Renal pelvis (tissue), 4 donors: ENCODE results near the gene LIMK1. TPM values are rescaled to one million over a fixed set of nuclear protein-coding genes. Genes with fewer than 3 reads are reported as not detected.

ENCODE experiments used
- DNase-seq: peaks from one replicate; pipeline ENCODE4 v3.0.0-alpha.2; 2013
- polyA plus RNA-seq, 3 donors: library from polyadenylated mRNA; unstranded; fragments of 120-200 nt; gene quantifications; one replicate each; pipeline ENCODE4 v1.2.1, GENCODE V29; 2013; ENCODE audit not compliant: insufficient read length in 3 of 3

LIMK1 gene
- polyA plus RNA-seq, 3 donors = 21.3 to 27.6 (median 26.8) TPM

GRCh38 chr7:74051629-74052410 is 31.8 kb upstream of the LIMK1 start:
- no peak for DNase-seq

DNA sequence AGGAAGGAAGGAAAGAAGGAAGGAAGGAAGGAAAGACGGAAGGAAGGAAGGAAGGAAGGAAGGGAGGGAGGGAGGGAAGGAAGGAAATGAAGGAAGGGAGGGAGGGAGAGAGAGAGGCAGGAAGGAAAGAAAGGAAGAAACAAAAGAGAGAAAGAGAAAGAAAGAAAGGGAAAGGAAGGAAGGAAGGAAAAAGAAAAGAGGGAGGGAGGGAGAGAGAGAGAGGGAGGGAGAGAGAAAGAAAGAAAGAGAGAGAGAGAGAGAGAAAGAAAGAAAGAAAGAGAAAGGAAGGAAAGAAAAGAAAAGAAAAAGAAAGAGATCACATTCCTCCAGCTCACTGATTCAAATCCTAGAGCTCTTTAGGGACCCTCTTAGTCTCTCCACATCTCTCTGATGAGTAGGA is 31.0 kb upstream of the LIMK1 start:
- DNase-seq = no peak

GRCh38 chr7:74053589-74054186 is 29.9 kb upstream of the LIMK1 start:
- no peak for DNase-seq

GRCh38 chr7:74056096-74056915 is 27.3 kb upstream of the LIMK1 start:
- DNase-seq = no peak

DNA sequence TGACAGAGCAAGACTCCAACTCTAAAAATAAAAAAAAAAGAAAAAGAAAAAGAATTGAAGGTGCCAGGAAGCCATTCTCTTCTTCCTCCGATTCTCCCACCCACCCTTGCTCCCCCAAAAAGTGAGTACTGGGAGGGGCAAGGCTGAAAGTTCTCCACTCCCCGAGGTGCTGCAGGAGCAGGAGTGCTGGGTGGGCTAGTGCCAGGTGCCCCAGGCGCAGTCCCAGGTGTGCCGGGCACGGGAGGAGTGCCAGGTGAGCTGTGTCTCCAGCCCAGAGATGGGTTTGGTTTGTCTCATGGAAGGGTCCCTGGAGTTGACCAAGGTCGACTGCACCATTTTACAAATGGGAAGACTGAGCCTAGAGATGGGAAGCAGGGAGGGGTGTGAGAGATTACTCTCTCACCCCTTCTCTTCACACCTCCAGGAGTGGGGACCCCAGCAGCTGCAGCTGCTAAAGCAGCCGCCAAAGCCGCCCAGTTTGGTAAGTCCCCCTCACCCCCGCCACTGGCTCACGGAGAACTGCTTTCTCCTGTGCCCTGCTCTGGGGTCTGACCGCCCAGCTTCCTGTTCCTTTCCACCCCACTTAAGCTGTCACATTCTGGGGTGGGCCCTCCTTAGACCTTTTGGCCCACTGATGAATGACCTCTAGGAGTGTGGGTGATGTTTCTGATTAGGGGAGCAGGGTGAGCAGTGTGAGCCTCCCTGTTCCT is 26.2 kb upstream of the LIMK1 start:
- DNase-seq = no peak

GRCh38 chr7:74057987-74058386 is 25.6 kb upstream of the LIMK1 start:
- DNase-seq = no peak

DNA sequence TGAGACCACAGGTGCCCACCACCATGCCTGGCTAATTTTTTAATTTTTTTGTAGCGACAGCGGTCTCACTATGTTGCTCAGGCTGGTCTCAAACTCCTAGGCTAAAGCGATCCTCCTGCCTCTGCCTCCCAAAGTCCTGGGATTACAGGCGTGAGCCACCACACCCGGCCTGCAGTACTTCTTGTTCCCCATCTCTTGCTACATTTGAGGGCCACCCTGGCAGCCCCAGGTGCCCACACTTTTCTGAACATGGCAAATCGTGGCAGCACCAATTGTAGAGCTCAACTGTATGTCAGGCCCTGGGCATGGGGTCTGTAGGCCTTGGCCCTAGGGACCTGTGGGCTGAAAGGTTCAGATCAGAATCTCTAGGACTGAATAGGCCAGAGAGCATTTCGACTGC is 25.1 kb upstream of the LIMK1 start:
- no peak for DNase-seq

- no peak for DNase-seq
Measured at GRCh38 chr7:74059037-74059436, 24.6 kb upstream of the LIMK1 start.

DNA sequence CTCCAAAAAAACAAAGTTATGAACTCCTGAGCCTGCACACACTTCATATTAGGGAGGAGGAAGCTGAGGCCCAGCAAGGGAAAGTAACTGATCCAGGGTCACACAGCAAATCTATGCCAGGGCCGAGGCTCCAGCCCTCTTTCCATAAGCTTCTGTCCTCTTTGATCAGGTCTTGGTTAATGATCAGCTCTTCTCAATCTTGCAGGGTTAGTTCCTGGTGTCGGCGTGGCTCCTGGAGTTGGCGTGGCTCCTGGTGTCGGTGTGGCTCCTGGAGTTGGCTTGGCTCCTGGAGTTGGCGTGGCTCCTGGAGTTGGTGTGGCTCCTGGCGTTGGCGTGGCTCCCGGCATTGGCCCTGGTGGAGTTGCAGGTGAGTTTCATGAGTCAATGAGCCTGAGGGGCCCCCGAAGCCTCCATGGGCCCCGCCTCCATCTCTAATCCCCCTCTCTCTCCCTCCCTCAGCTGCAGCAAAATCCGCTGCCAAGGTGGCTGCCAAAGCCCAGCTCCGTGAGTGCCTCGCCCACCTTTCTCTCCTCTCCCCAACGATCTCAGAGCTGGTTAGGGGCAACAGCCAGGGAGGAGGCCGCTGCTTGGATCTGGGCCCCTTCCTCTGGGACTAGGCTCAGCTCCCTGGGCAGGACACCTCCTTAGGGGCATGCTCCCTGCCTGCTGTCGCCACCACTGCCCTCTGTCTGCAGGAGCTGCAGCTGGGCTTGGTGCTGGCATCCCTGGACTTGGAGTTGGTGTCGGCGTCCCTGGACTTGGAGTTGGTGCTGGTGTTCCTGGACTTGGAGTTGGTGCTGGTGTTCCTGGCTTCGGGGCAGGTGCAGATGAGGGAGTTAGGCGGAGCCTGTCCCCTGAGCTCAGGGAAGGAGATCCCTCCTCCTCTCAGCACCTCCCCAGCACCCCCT is 23.7 kb upstream of the LIMK1 start:
- no peak for DNase-seq

DNA sequence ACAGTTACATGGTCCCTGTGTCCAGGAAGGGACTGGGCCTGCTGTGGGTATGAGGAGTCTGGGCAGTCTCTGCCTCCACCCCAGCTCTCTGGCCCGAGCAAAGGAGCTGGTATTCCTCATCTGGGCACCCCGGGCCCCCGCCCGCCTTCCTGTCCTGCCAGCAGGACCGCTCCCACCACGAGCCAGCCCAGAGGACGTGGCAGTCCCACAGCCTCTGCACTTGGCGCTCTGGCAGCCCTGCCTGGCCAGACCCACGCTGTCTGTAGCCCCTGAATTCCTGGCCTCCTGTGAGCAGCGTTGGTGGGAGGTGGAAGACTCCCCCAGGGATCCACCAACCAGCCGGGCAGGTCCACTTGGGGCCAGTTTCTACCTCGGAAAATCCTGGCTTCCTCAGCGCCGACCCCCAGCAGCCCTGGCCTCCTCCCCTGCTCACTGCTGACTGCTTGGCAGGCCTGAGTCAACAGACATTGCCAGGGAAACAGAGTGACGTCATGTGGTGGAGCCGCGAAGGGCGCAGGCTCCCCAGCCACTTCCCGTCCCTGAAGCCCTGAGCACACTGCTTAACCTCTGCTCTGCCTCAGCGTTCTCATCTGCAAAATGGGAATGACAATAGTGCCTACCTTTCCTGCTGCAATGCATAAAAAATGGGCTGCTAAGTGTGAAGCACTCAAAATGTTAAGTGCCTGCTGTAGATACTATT is 21.6 kb upstream of the LIMK1 start:
- peak; percentile 50 for DNase-seq

- no peak for DNase-seq
Measured at GRCh38 chr7:74063223-74063641, 20.4 kb upstream of the LIMK1 start.

GRCh38 chr7:74063646-74064045 is 20.0 kb upstream of the LIMK1 start:
- no peak for DNase-seq

DNA sequence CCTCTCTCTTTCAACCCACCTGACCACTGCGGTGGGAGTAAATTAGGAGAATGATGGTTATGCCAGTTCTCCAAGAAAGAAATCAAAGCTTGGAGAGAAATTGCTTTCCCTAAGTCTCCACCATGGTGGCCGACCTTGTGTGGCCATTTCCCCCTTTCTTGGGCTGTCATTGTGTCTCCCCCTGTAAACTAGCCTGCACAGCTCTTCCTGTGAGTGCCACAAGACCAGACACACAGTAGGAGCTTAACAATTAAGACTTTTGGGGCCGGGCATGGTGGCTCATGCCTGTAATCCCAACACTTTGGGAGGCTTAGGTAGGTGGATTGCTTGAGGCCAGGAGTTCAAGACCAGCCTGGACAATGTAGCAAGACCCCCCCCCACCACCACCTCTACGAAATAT is 18.9 kb upstream of the LIMK1 start:
- DNase-seq = no peak

DNA sequence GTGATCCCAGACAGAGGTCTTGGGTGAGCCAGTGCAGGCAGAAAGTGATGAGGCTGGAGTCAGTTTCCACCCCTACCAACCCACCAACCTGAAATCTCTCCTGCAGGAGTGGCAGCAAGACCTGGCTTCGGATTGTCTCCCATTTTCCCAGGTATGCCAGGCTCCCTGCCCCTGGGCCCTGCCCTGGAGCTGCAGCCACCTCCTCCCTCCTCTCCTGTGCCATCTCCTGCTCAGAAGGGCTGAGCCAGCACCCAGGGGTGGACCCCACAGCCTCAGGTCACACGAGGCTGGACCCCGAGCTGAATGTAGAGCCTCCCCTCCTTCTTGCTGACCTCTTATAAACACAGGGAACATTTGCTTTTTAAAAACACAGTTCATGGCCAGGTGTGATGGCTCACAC is 17.0 kb upstream of the LIMK1 start:
- no peak for DNase-seq

GRCh38 chr7:74068378-74069085 is 15.1 kb upstream of the LIMK1 start:
- DNase-seq = no peak

- DNase-seq = no peak
Measured at GRCh38 chr7:74069086-74069541, 14.5 kb upstream of the LIMK1 start.

DNA sequence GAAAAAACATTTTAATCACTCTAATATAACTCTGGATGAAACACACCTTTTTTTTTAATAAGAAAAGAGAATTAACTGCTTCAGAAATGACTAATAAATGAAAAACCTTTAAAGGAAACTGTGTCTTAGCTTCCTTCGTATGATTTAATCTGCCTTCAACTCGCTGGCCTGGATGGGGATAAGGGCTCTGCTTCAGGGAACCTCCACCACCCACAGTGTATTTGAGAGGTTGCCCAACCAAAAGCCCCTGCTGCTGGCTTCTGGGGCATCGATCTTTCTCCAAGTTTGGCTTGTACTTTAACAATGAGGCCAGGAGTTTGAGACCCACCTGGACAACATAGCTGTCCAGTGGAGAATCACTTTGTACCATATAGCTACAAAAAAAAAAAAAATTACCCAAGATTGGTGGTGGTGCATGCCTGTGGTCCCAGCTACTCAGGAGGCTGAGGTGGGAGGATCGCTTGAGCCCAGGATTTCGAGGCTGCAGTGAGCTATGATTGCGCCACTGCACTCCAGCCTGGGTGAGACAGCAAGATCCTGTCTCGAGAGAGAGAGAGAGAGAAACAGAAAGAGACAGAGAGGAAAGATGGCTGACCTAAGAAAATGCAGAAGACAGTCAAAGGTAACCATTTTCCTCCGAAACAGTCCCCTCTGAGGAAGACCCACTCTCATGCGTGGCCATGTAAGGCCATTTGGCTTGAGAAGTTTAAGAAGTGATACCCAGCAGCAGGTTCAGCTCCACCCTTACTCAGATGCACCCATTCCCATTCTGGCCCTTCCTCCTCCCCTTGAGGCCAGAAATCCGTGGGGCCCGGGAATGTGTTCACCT is 13.6 kb upstream of the LIMK1 start:
- no peak for DNase-seq

GRCh38 chr7:74070619-74070921 is 13.0 kb upstream of the LIMK1 start:
- no peak for DNase-seq

DNA sequence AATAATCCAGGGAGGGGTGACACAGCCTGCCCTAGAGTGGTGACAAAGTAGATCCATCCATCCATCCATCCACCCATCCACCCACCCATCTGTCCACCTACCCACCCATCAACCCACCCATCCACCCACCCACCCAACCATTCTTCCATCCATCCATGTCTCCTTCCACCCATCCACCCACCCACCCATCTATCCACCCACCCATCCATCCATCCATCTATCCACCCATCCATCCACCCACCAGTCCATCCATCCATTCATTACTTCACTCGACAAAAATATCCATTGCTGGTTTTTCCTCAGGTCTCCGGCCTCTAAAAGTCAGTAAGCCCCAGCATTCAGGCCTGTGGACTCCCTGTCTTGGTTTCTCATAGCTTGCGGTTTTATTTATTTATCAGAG is 12.5 kb upstream of the LIMK1 start:
- no peak for DNase-seq
